ENCODE data around the gene EML1.

DNA sequence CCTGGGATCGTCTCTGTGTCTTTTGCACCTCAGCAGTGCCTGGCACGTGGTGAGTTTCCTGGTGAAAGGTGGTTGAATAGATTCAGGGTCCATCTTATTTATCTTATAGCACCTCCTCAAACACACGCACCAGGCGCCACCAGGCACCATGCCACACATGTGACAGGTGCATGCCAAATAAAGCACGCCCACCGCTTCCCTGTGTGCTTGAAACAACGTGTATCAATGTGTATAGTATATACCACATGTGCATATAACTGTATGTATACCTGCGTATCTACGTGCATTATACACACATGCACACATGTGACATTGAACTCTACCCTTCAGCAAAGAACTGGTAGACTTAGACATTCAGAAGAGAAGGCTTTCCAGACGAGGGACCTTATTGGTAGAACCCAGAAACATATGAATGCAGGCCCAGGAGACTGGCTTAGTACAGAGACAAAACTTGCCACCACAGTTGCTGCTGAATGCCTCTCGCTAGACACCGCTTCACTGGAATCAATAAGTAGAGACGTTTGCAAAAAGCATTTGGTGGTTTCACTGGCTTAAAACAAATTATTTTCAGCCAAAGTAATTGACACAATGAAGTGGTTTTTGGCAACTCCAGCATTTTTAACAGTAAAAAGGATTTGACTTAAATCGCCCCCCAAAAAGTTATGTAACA, 10.0 kb downstream of the EML1 start:
- TF ChIP-seq CTCF (IDR thresholded peaks at IDR 0.05) (no peak), ZNF121 (CRISPR knock-in tag; IDR thresholded peaks at IDR 0.05) (no peak), NR3C1 (CRISPR knock-in tag; conservative IDR thresholded peaks at IDR 0.05; ENCODE audit: low read depth) (no peak)

Data from WTC11 (cell line).